Neural cell (in vitro differentiated cells): ENCODE measurements around the gene PLXNA2. TPM values are rescaled to one million over a fixed set of nuclear protein-coding genes. Genes with fewer than 3 reads are reported as not detected.

ENCODE experiments used
- H2AFZ ChIP-seq: fragments of 200-600, 300-800 bp; sonication (generic), shearing (Covaris generic); 2 replicates; pipeline ENCODE4 v1.6.0; 2014; ENCODE audit warnings: low read depth, mild to moderate bottlenecking, antibody characterized with exemption, low read length, moderate library complexity
- H3F3A ChIP-seq: fragments of 200-600 bp; shearing (Covaris generic); 2 replicates; pipeline ENCODE4 v1.6.1; 2016; ENCODE audit warnings: mild to moderate bottlenecking, moderate library complexity, mixed read lengths, antibody characterized with exemption, low read length; ENCODE audit not compliant: insufficient read depth, poor library complexity, severe bottlenecking
- H3K27ac ChIP-seq: fragments of 200-600, 300-800 bp; sonication (generic), shearing (Covaris generic); 2 replicates; pipeline ENCODE4 v1.5.1; 2014; ENCODE audit warnings: mild to moderate bottlenecking, low read length, moderate library complexity
- H3K27me3 ChIP-seq: fragments of 300-800, 200-600 bp; sonication (generic), shearing (Covaris generic); 2 replicates; pipeline ENCODE4 v1.6.0; 2014; ENCODE audit warnings: mild to moderate bottlenecking, low read depth, low read length, moderate library complexity; ENCODE audit not compliant: insufficient read depth
- H3K36me3 ChIP-seq: fragments of 300-800, 200-600 bp; sonication (generic), shearing (Covaris generic); 2 replicates; pipeline ENCODE4 v1.5.1; 2014; ENCODE audit warnings: mild to moderate bottlenecking, antibody characterized with exemption, low read length, moderate library complexity; ENCODE audit not compliant: insufficient read depth
- H3K4me2 ChIP-seq: fragments of 300-800, 200-600 bp; sonication (generic), shearing (Covaris generic); 2 replicates; pipeline ENCODE4 v1.6.0; 2014; ENCODE audit warnings: mild to moderate bottlenecking, low read length
- H3K4me3 ChIP-seq: fragments of 300-800, 200-600 bp; sonication (generic), shearing (Covaris generic); 2 replicates; pipeline ENCODE4 v1.5.1; 2014; ENCODE audit warnings: mild to moderate bottlenecking, low read length, moderate library complexity
- H3K79me2 ChIP-seq: fragments of 200-600 bp; shearing (Covaris generic); replicated peaks from 2 replicates; pipeline ENCODE4 v1.6.0; 2014; ENCODE audit warnings: mild to moderate bottlenecking, low read length, moderate library complexity; ENCODE audit not compliant: insufficient read depth
- H3K9ac ChIP-seq: fragments of 300-800, 200-600 bp; sonication (generic), shearing (Covaris generic); 2 replicates; pipeline ENCODE4 v1.6.1; 2016; ENCODE audit warnings: mild to moderate bottlenecking, low read length, mixed read lengths
- H3K9me2 ChIP-seq: fragments of 200-600 bp; shearing (Covaris generic); 2 replicates; pipeline ENCODE4 v1.6.1; 2016; ENCODE audit warnings: mild to moderate bottlenecking, low read length, mixed read lengths; ENCODE audit not compliant: insufficient read depth
- H3K9me3 ChIP-seq: fragments of 200-600, 300-800 bp; sonication (generic), shearing (Covaris generic); 2 replicates; pipeline ENCODE4 v1.6.1; 2016; ENCODE audit warnings: mild to moderate bottlenecking, mixed run types, low read length, moderate library complexity, mixed read lengths
- H4K20me1 ChIP-seq: fragments of 200-600 bp; shearing (Covaris generic); 2 replicates; pipeline ENCODE4 v1.6.1; 2016; ENCODE audit warnings: mild to moderate bottlenecking, mixed run types; ENCODE audit not compliant: insufficient read depth
- CTCF ChIP-seq: fragments of 450-650 bp; IDR thresholded peaks from 2 replicates; pipeline ENCODE4 v1.5.1; 2014; ENCODE audit warnings: antibody characterized with exemption, mild to moderate bottlenecking, moderate library complexity; ENCODE audit not compliant: poor library complexity, severe bottlenecking
- EZH2 ChIP-seq: fragments of 200-600, 300-800 bp; shearing (Covaris generic), sonication (generic); IDR thresholded peaks from 2 replicates; pipeline ENCODE4 v1.6.1; 2014; ENCODE audit warnings: antibody characterized with exemption, low read length, borderline replicate concordance, mild to moderate bottlenecking; ENCODE audit not compliant: insufficient read depth, poor library complexity, severe bottlenecking
- MXI1 ChIP-seq: fragments of 450-650 bp; conservative IDR thresholded peaks from 2 replicates; pipeline ENCODE4 v1.6.1; 2014; ENCODE audit warnings: antibody characterized with exemption, mild to moderate bottlenecking; ENCODE audit not compliant: poor library complexity, severe bottlenecking
- POLR2AphosphoS5 ChIP-seq: IDR thresholded peaks from 2 replicates; pipeline ENCODE4 v1.6.1; 2012
- RAD21 ChIP-seq: fragments of 450-650 bp; conservative IDR thresholded peaks from 2 replicates; pipeline ENCODE4 v1.6.1; 2014; ENCODE audit warnings: antibody characterized with exemption, mild to moderate bottlenecking, moderate library complexity
- REST ChIP-seq: IDR thresholded peaks from 2 replicates; pipeline ENCODE4 v1.6.1; 2012; ENCODE audit warnings: borderline replicate concordance
- SMC3 ChIP-seq: fragments of 450-650 bp; conservative IDR thresholded peaks from 2 replicates; pipeline ENCODE4 v1.6.1; 2014; ENCODE audit warnings: antibody characterized with exemption, mild to moderate bottlenecking, moderate library complexity; ENCODE audit not compliant: poor library complexity
- TAF1 ChIP-seq: IDR thresholded peaks from 2 replicates; pipeline ENCODE4 v1.6.1; 2012; ENCODE audit warnings: low read depth
- polyA plus RNA-seq: library from polyadenylated mRNA; depleted of rRNA; stranded (reverse); fragments of >200 nt; gene quantifications from 2 replicates; pipeline ENCODE4 v1.2.3, GENCODE V29; 2014

The PLXNA2 gene
- polyA plus RNA-seq, 1 donor from 2014 or later = 30.6 TPM

GRCh38 chr1:208228026-208228425 is 16.2 kb downstream of the PLXNA2 start:
- peaks cover 3% of the 10 kb centered on the region for H3F3A ChIP-seq
- H3K9me3 ChIP-seq = no peaks in the 10 kb centered on the region
- no peak overlapping the region for H2AFZ ChIP-seq
- TF ChIP-seq RAD21 = no peak
- TF ChIP-seq TAF1 = no peak
- no peak for TF ChIP-seq CTCF
- TF ChIP-seq EZH2 = no peak
- no peak for TF ChIP-seq POLR2AphosphoS5
- no peak for TF ChIP-seq SMC3
- H3K79me2 ChIP-seq = peaks cover 78% of the 10 kb centered on the region
- H4K20me1 ChIP-seq = no peaks in the 10 kb centered on the region
- H3K27me3 ChIP-seq = no peaks in the 10 kb centered on the region
- H3K27ac ChIP-seq = no peak overlapping the region
- H3K4me3 ChIP-seq = no peak overlapping the region
- H3K9me2 ChIP-seq = no peaks in the 10 kb centered on the region
- no peaks in the 10 kb centered on the region for H3K36me3 ChIP-seq
- no peak overlapping the region for H3K4me2 ChIP-seq
- H3K9ac ChIP-seq = no peak overlapping the region

GRCh38 chr1:208227366-208227765 is 16.8 kb downstream of the PLXNA2 start:
- Histone ChIP-seq H3K4me3 (no peak overlapping the region), H3K27ac (peak overlapping the region; percentile 94), H3K27me3 (no peaks in the 10 kb centered on the region), H3K9ac (no peak overlapping the region), H3F3A (peaks cover 3% of the 10 kb centered on the region), H3K9me2 (no peaks in the 10 kb centered on the region), H3K4me2 (no peak overlapping the region), H2AFZ (no peak overlapping the region), H3K36me3 (no peaks in the 10 kb centered on the region), H4K20me1 (no peaks in the 10 kb centered on the region), H3K9me3 (no peaks in the 10 kb centered on the region), H3K79me2 (peaks cover 75% of the 10 kb centered on the region)
- TF ChIP-seq EZH2 (no peak), REST (no peak), MXI1 (no peak), RAD21 (no peak), CTCF (no peak), TAF1 (no peak), POLR2AphosphoS5 (no peak), SMC3 (no peak)
